ENCODE data around the gene TGIF2. TPM values are rescaled to one million over a fixed set of nuclear protein-coding genes. Genes with fewer than 3 reads are reported as not detected.

Gene TGIF2
- total and polyA plus RNA-seq, 2 donors from 2014 or later = 11.0 to 15.3 TPM

- Histone ChIP-seq H3K9me3 (ENCODE audit: control insufficient read depth in 2 of 3, insufficient read depth in 1 of 3, low read length in 3 of 3) (no peaks in the 10 kb centered on the region), H3K4me3 (ENCODE audit: low read length in 3 of 3) (no peak overlapping the region), H3K27me3 (ENCODE audit: control insufficient read depth, insufficient read depth, low read length) (no peaks in the 10 kb centered on the region), H3K36me3 (ENCODE audit: control insufficient read depth in 2 of 3, insufficient read depth in 3 of 3, low read length in 3 of 3) (peaks cover 6 to 37% (median 15%) of the 10 kb centered on the region in 3 donors), H3K9ac (ENCODE audit: low read length in 3 of 3) (no peak overlapping the region), H3K4me1 (ENCODE audit: control insufficient read depth in 2 of 3, insufficient read depth in 2 of 3, low read depth in 1 of 3, low read length in 3 of 3) (peaks cover 0 to 13% (median 6%) of the 10 kb centered on the region in 3 donors), H3K27ac (ENCODE audit: low read depth in 2 of 2, low read length in 2 of 2) (no peak overlapping the region)
- no peak for FAIRE-seq
- DNase-seq = no peak
- intact Hi-C loops (cut with DNase I) = no loop called here
- no peak for TF ChIP-seq CTCF (IDR thresholded peaks at IDR 0.05; ENCODE audit: borderline replicate concordance, extremely low read depth, insufficient read depth)
Measured at GRCh38 chr20:36611625-36612024, 38.2 kb downstream of the TGIF2 start.

GRCh38 chr20:36613974-36614373 is 40.6 kb downstream of the TGIF2 start:
- TF ChIP-seq CTCF (IDR thresholded peaks at IDR 0.05; ENCODE audit: borderline replicate concordance, extremely low read depth, insufficient read depth) = no peak
- intact Hi-C loops (cut with DNase I) = no loop called here
- no peaks in the 10 kb centered on the region for H3K27me3 ChIP-seq (ENCODE audit: control insufficient read depth, insufficient read depth, low read length)
- no peak overlapping the region for H3K27ac ChIP-seq (ENCODE audit: low read depth in 2 of 2, low read length in 2 of 2)
- no peak overlapping the region for H3K4me3 ChIP-seq (ENCODE audit: low read length in 3 of 3)
- DNase-seq (no peak), FAIRE-seq (no peak)
- no peak overlapping the region for H3K9ac ChIP-seq (ENCODE audit: low read length in 3 of 3)
- no peaks in the 10 kb centered on the region for H3K4me1 ChIP-seq (ENCODE audit: control insufficient read depth in 2 of 3, insufficient read depth in 2 of 3, low read depth in 1 of 3, low read length in 3 of 3)
- H3K36me3 ChIP-seq (ENCODE audit: control insufficient read depth in 2 of 3, insufficient read depth in 3 of 3, low read length in 3 of 3) = peaks cover 4 to 37% (median 13%) of the 10 kb centered on the region in 3 donors
- H3K9me3 ChIP-seq (ENCODE audit: control insufficient read depth in 2 of 3, insufficient read depth in 1 of 3, low read length in 3 of 3) = no peaks in the 10 kb centered on the region

DNA sequence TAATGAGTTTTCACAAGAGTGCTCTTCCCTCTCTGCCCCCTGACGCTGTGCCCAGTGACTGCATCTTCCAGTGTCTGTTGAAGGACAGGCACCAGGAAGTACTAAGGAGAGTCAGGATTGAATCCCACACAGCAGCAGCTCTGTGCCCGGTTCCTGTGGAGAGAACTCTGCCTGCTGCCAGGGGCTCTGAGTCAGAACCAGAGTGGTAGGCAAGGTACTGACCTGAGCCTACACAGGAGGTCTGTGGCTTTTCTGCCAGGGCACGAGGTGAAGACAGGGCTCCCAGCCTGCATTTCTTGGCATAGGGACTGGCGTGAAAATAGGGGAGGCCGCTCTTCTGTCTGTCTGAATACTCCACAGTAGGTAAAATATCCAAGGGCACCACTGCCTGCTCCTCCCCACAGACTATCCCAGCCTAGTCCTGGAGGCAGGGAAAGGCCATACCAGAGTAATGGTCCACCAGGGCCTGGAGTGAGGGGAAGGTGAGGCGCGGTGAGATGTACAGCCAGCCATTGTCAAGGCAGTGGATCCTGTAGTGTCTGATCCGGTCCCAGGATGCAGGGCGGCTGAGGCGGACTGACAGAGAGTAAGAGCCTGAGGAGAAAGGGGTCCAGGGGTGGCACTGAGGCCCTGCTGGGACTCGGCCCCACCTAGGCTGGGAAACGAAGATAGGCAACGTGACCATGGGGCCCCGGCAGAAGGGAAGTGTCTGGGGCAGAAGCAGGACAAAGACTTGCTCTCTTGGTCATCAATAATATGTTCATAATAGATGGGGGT is 41.6 kb downstream of the TGIF2 start:
- Histone ChIP-seq H3K9ac (ENCODE audit: low read length in 3 of 3) (no peak overlapping the region), H3K9me3 (ENCODE audit: control insufficient read depth in 2 of 3, insufficient read depth in 1 of 3, low read length in 3 of 3) (no peaks in the 10 kb centered on the region), H3K4me3 (ENCODE audit: low read length in 3 of 3) (no peak overlapping the region), H3K27me3 (ENCODE audit: control insufficient read depth, insufficient read depth, low read length) (no peaks in the 10 kb centered on the region), H3K27ac (ENCODE audit: low read depth in 2 of 2, low read length in 2 of 2) (no peak overlapping the region), H3K4me1 (ENCODE audit: control insufficient read depth in 2 of 3, insufficient read depth in 2 of 3, low read depth in 1 of 3, low read length in 3 of 3) (no peaks in the 10 kb centered on the region), H3K36me3 (ENCODE audit: control insufficient read depth in 2 of 3, insufficient read depth in 3 of 3, low read length in 3 of 3) (peaks cover 2 to 30% (median 10%) of the 10 kb centered on the region in 3 donors)
- TF ChIP-seq CTCF (IDR thresholded peaks at IDR 0.05; ENCODE audit: borderline replicate concordance, extremely low read depth, insufficient read depth) = no peak
- no peak for FAIRE-seq
- DNase-seq = no peak
- intact Hi-C loops (cut with DNase I) = no loop called here
